ENCODE results near the gene PPEF2. TPM values are rescaled to one million over a fixed set of nuclear protein-coding genes. Genes with fewer than 3 reads are reported as not detected.

The PPEF2 gene
- polyA plus RNA-seq, 1 donor: 0.06 TPM

Other genes starting within 250 kb of the PPEF2 start
- gene G3BP2, start 229.0 kb downstream of the PPEF2 start, polyA plus RNA-seq: 136 TPM
- gene USO1, start 177.9 kb downstream of the PPEF2 start, polyA plus RNA-seq: 78.1 TPM
- gene NAAA, start 38.6 kb upstream of the PPEF2 start, polyA plus RNA-seq: 59.7 TPM
- 30.6 TPM for gene SDAD1, start 88.5 kb upstream of the PPEF2 start, polyA plus RNA-seq
- gene CXCL9, start 105.1 kb upstream of the PPEF2 start, polyA plus RNA-seq: 2.8 TPM
- gene CXCL10, start 121.0 kb upstream of the PPEF2 start, polyA plus RNA-seq: 3.9 TPM
- 0.30 TPM for gene CXCL11, start 133.6 kb upstream of the PPEF2 start, polyA plus RNA-seq
- 0.99 TPM for gene ART3, start 172.3 kb upstream of the PPEF2 start, polyA plus RNA-seq
- gene NUP54, start 245.9 kb upstream of the PPEF2 start, polyA plus RNA-seq: 47.1 TPM